SU-DHL-6 (cell line): ENCODE results near the gene OSCP1.

ENCODE experiments used
- EZH2phosphoT487 ChIP-seq: fragments of 200-600 bp; sonication (generic), shearing (Covaris generic); conservative IDR thresholded peaks from 2 replicates; pipeline ENCODE4 v1.6.1; 2018; ENCODE audit warnings: mild to moderate bottlenecking, antibody characterized with exemption, low read length, moderate library complexity, mixed read lengths
- TF ChIP-seq, protein P1 (sequence below): fragments of 200-600 bp; sonication (generic); IDR thresholded peaks from one replicate; pipeline ENCODE4 v1.5.1; 2017; ENCODE audit warnings: antibody characterized with exemption, mild to moderate bottlenecking, low read length, moderate library complexity; ENCODE audit not compliant: insufficient read depth, poor library complexity, severe bottlenecking

DNA sequence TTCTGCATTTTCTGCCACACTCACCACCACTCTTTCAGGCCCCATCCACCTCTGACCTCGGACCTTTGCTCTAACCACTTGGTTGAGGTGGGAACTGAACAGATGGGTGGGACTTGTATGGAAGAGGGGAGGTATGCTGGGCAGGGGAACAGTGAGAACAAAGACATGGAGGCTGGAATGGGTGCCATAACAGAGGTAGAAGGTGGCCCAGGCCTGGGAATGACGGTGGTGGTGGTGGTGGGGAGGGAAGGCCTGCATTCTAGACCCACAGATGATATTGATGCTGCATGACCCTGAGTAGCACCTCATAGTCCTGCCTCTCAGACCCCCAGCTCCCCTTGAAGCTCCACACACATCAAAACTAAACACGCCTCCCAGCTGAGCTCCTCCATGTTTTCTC is 37.7 kb upstream of the OSCP1 start:
- TF ChIP-seq, protein P1, sequence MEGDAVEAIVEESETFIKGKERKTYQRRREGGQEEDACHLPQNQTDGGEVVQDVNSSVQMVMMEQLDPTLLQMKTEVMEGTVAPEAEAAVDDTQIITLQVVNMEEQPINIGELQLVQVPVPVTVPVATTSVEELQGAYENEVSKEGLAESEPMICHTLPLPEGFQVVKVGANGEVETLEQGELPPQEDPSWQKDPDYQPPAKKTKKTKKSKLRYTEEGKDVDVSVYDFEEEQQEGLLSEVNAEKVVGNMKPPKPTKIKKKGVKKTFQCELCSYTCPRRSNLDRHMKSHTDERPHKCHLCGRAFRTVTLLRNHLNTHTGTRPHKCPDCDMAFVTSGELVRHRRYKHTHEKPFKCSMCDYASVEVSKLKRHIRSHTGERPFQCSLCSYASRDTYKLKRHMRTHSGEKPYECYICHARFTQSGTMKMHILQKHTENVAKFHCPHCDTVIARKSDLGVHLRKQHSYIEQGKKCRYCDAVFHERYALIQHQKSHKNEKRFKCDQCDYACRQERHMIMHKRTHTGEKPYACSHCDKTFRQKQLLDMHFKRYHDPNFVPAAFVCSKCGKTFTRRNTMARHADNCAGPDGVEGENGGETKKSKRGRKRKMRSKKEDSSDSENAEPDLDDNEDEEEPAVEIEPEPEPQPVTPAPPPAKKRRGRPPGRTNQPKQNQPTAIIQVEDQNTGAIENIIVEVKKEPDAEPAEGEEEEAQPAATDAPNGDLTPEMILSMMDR, result no peak
- no peak for TF ChIP-seq EZH2phosphoT487
